GM12878 (cell line): ENCODE measurements around the gene GALNT17. TPM values are rescaled to one million over a fixed set of nuclear protein-coding genes. Genes with fewer than 3 reads are reported as not detected.

ENCODE experiments used
- ATAC-seq: fragments of 200-7000 bp; cut with Tn5 transposase; 3 replicates; pipeline ENCODE4 v1.9.1; 2020; ENCODE audit warnings: mild to moderate bottlenecking, moderate library complexity
- BruUV-seq: library from RNA; stranded (reverse); fragments of 400-500 nt; replicated peaks from 2 replicates; lab custom pipeline; 2021; lab: Mats Ljungman, UMichigan
- CTCF ChIA-PET: fragments of 300-600 bp; sonication (Branson Sonifier 250); formaldehyde crosslinking; extraction: SDS; loops from one replicate; lab custom pipeline; 2021; ENCODE audit warnings: inconsistent platforms; lab: Yijun Ruan, JAX
- POLR2A ChIA-PET: fragments of 350-600 bp; formaldehyde crosslinking; extraction: SDS; loops from one replicate; lab custom pipeline; 2021; ENCODE audit warnings: inconsistent platforms; lab: Charles Lee
- RAD21 ChIA-PET: fragments of 300-600 bp; sonication (Branson Sonifier 250); formaldehyde crosslinking; loops from one replicate; lab custom pipeline; 2023; ENCODE audit warnings: antibody characterized with exemption; ENCODE audit not compliant: unreplicated experiment; lab: Charles Lee
- SMC1A ChIA-PET: fragments of 300-600 bp; sonication (Branson Sonifier 250); formaldehyde crosslinking; loops from one replicate; lab custom pipeline; 2023; ENCODE audit not compliant: unreplicated experiment, uncharacterized antibody; lab: Charles Lee
- DNase-seq: peaks from one replicate; pipeline ENCODE4 v3.0.0-alpha.2; 2011; ENCODE audit warnings: low read depth, low spot score
- FAIRE-seq: peaks from 3 replicates; lab custom pipeline; 2011; peaks lifted over from hg19 to GRCh38; lab: Jason Lieb, UNC
- H2AFZ ChIP-seq: 2 replicates; pipeline ENCODE4 v1.6.0; 2011; ENCODE audit warnings: low read depth, low read length, control low read depth; ENCODE audit not compliant: control insufficient read depth
- H3K27ac ChIP-seq: 2 replicates; pipeline ENCODE4 v1.5.1; 2011; ENCODE audit warnings: control low read depth; ENCODE audit not compliant: control insufficient read depth, insufficient read depth
- H3K27me3 ChIP-seq, 2 experiments: replicated peaks in 1 of 2; 2 replicates each; pipeline versions ENCODE4 v1.6.0 to v1.6.1; 2011; ENCODE audit warnings: low read length in 1 of 2; ENCODE audit not compliant: control insufficient read depth in 2 of 2, insufficient read depth in 2 of 2
- H3K36me3 ChIP-seq, 2 experiments: 2 replicates each; pipeline ENCODE4 v1.5.1; 2011; ENCODE audit warnings: low read length in 1 of 2; ENCODE audit not compliant: control insufficient read depth in 2 of 2, insufficient read depth in 2 of 2
- H3K4me1 ChIP-seq: 2 replicates; pipeline ENCODE4 v1.6.1; 2011; ENCODE audit warnings: mild to moderate bottlenecking, low read length, moderate library complexity, mixed read lengths; ENCODE audit not compliant: control insufficient read depth, insufficient read depth
- H3K4me2 ChIP-seq: 2 replicates; pipeline ENCODE4 v1.6.0; 2011; ENCODE audit warnings: control low read depth; ENCODE audit not compliant: control insufficient read depth, insufficient read depth
- H3K4me3 ChIP-seq: fragments of 200-600 bp; sonication (generic); 2 replicates; pipeline ENCODE4 v1.5.1; 2016
- H3K79me2 ChIP-seq: 2 replicates; pipeline ENCODE4 v1.6.0; 2011; ENCODE audit warnings: low read length; ENCODE audit not compliant: control insufficient read depth, insufficient read depth
- H3K9ac ChIP-seq: 2 replicates; pipeline ENCODE4 v1.8.0; 2011; ENCODE audit warnings: low read length, control low read depth, mixed read lengths; ENCODE audit not compliant: control insufficient read depth, insufficient read depth
- H3K9me3 ChIP-seq: replicated peaks from 3 replicates; pipeline ENCODE4 v1.5.1; 2011; ENCODE audit warnings: mild to moderate bottlenecking, low read length; ENCODE audit not compliant: control insufficient read depth, insufficient read depth
- H4K20me1 ChIP-seq: 2 replicates; pipeline ENCODE4 v1.6.0; 2011; ENCODE audit not compliant: control insufficient read depth, insufficient read depth
- HSF1 ChIP-seq: fragments of 150-350 bp; IDR thresholded peaks from 2 replicates; pipeline ENCODE4 v1.6.1; 2014; ENCODE audit warnings: mild to moderate bottlenecking, low read depth, low read length
- TBL1XR1 ChIP-seq: IDR thresholded peaks from 2 replicates; pipeline ENCODE4 v1.6.1; 2012; ENCODE audit warnings: low read depth, low read length, improper control_type of control experiment
- WGBS: methylation state at CpG from one replicate; pipeline ENCODE4 v1.1.6; 2016; ENCODE audit warnings: low lambda C conversion rate; ENCODE audit not compliant: insufficient replicate concordance, insufficient coverage; ENCODE audit errors: missing lambda C conversion rate; 5-methylcytosine and 5-hydroxymethylcytosine counted together
- in situ Hi-C: fragments of 300-500 bp; cut with MboI; formaldehyde crosslinking; loops from 9 replicates; pipeline ENCODE4 v1.14.3; 2018; ENCODE audit warnings: mixed read lengths
- intact Hi-C: fragments of 100-400 bp; cut with micrococcal nuclease; formaldehyde crosslinking; loops from one replicate; pipeline ENCODE4 v1.14.2; 2022; ENCODE audit not compliant: unreplicated experiment
- polyA plus RNA-seq, 11 experiments: library from polyadenylated mRNA; depleted of rRNA in 4 of 11; unstranded in 6 of 11; stranded (reverse) in 5 of 11; fragments of >200 nt; fragmentation: Nextera tagmentation in 4 of 11; fragmentation: Illumina TruSeq in 1 of 11; extraction: Ambion mirVana in 4 of 11; extraction: Trizol in 1 of 11; gene quantifications; 1 replicate in 1 of 11; 2 replicates in 10 of 11; pipeline versions ENCODE4 v1.2.1 to v1.2.3, GENCODE V29; 2011 to 2016; ENCODE audit warnings: inconsistent platforms in 2 of 11, missing spikeins in 2 of 11, low read depth in 1 of 11
- total RNA-seq, 4 experiments: library from RNA; depleted of rRNA in 3 of 4; stranded (reverse); fragments of >200 nt in 3 of 4; fragmentation: Illumina TruSeq in 1 of 4; extraction: Trizol in 1 of 4; gene quantifications; 2 replicates each; pipeline versions ENCODE4 v1.2.1 to v1.2.3, GENCODE V29; 2013 to 2021

Gene GALNT17
- total and polyA plus RNA-seq, 10 of the 15 experiments (the other 5 are each of a cell fraction or from before 2014, with no cell fraction given), result 0.12 to 0.15 TPM; not detected in 8

- DNase-seq (no peak), FAIRE-seq (no peak), ATAC-seq (no peak)
- Histone ChIP-seq H3K4me1 (no peaks in the 10 kb centered on the region), H3K36me3 (no peaks in the 10 kb centered on the region), H4K20me1 (no peaks in the 10 kb centered on the region), H3K27ac (no peak overlapping the region), H3K4me2 (no peak overlapping the region), H3K27me3 (no peaks in the 10 kb centered on the region), H3K79me2 (no peaks in the 10 kb centered on the region), H2AFZ (no peak overlapping the region), H3K4me3 (no peak overlapping the region), H3K9me3 (no peaks in the 10 kb centered on the region; the same call in 2 of the 3 replicates), H3K9ac (no peak overlapping the region)
- 36% methylated on average over 5 of the region's 5 CpGs for WGBS
- RAD21 ChIA-PET, result no interaction called here
- no TSS peak for BruUV-seq
- SMC1A ChIA-PET, result no interaction called here
- in situ Hi-C loops (no loop called here), intact Hi-C loops (no loop called here)
- CTCF ChIA-PET, result no interaction called here
- TF ChIP-seq HSF1, result no peak
- POLR2A ChIA-PET, result no interaction called here
Measured at GRCh38 chr7:71527213-71527612, 395.3 kb downstream of the GALNT17 start.

GRCh38 chr7:71535616-71536015 is 403.7 kb downstream of the GALNT17 start:
- no peak overlapping the region for H2AFZ ChIP-seq
- 73% methylated on average over 2 of the region's 2 CpGs for WGBS
- H3K4me2 ChIP-seq, result no peak overlapping the region
- H3K36me3 ChIP-seq, result no peaks in the 10 kb centered on the region
- no peak for TF ChIP-seq TBL1XR1
- DNase-seq (no peak), FAIRE-seq (no peak), ATAC-seq (no peak)
- no peaks in the 10 kb centered on the region for H3K79me2 ChIP-seq
- H3K27me3 ChIP-seq, result no peaks in the 10 kb centered on the region
- H3K9ac ChIP-seq, result no peak overlapping the region
- ChIA-PET RAD21 (no interaction called here), POLR2A (no interaction called here), CTCF (no interaction called here), SMC1A (no interaction called here)
- no TSS peak for BruUV-seq
- no peaks in the 10 kb centered on the region for H4K20me1 ChIP-seq
- in situ Hi-C loops, result no loop called here
- no peaks in the 10 kb centered on the region; the same call in 2 of the 3 replicates for H3K9me3 ChIP-seq
- no peak overlapping the region for H3K4me3 ChIP-seq
- no peaks in the 10 kb centered on the region for H3K4me1 ChIP-seq
- no peak overlapping the region for H3K27ac ChIP-seq
- intact Hi-C loops, result no loop called here
